Measurements from ENCODE around the gene MCAM. TPM values are rescaled to one million over a fixed set of nuclear protein-coding genes. Genes with fewer than 3 reads are reported as not detected.

Gene MCAM
- total and polyA plus RNA-seq, 2 of the 8 experiments (the other 6 are each of a cell fraction or from before 2014, with no cell fraction given): 22.4 to 32.2 TPM

GRCh38 chr11:119319700-119320239 is 2.8 kb upstream of the MCAM start:
- Histone ChIP-seq H4K8ac (ENCODE audit: extremely low read depth, insufficient read depth, low read length) (peak overlapping the region; percentile 88), H3K23ac (ENCODE audit: insufficient read length) (no peak overlapping the region), H3K4me2 (ENCODE audit: insufficient read depth in 1 of 2, low read depth in 2 of 2, low read length in 2 of 2) (peak overlapping the region; percentile 47 to 97), H3K56ac (replicated peaks; ENCODE audit: insufficient read length, low read depth, low read length) (no peak overlapping the region), H3K18ac (ENCODE audit: extremely low read depth, low read length) (peak overlapping the region; percentile 79; the same call in 1 of the 2 replicates), H2AFZ (ENCODE audit: low read length) (no peak overlapping the region), H3K9me3 (ENCODE audit: insufficient read depth in 2 of 2, low read depth in 1 of 2, low read length in 1 of 2) (no peaks in the 10 kb centered on the region), H3K27ac (ENCODE audit: low read depth, low read length) (no peak overlapping the region), H2AK5ac (ENCODE audit: low read depth, low read length) (peak overlapping the region; percentile 93; the same call in 1 of the 2 replicates), H2BK5ac (ENCODE audit: low read depth, low read length) (peak overlapping the region; percentile 91; the same call in 1 of the 2 replicates), H3K9ac (replicated peaks in 1 of 4; ENCODE audit: extremely low read depth in 1 of 4, low read depth in 3 of 4, low read length in 3 of 4) (no peak overlapping the region), H4K5ac (ENCODE audit: insufficient read length, low read depth, low read length) (no peak overlapping the region), H3K4ac (replicated peaks; ENCODE audit: insufficient read length, low read depth, low read length) (peak overlapping the region; percentile 45), H2BK20ac (ENCODE audit: low read length) (peak overlapping the region; percentile 96; the same call in 1 of the 2 replicates), H3K23me2 (ENCODE audit: low read depth, low read length) (peaks cover 33% of the 10 kb centered on the region), H3K36me3 (ENCODE audit: control insufficient read depth in 2 of 4, insufficient read depth in 4 of 4, low read length in 3 of 4) (no peaks in the 10 kb centered on the region), H3K79me2 (ENCODE audit: control insufficient read depth in 1 of 2, insufficient read depth in 2 of 2, low read length in 2 of 2) (no peaks in the 10 kb centered on the region), H4K20me1 (replicated peaks in 1 of 2; ENCODE audit: control insufficient read depth in 1 of 2, insufficient read depth in 2 of 2, low read length in 2 of 2) (peaks cover 2% of the 10 kb centered on the region in 2 experiments), H2BK12ac (ENCODE audit: low read depth, low read length) (peak overlapping the region; percentile 98; the same call in 1 of the 2 replicates), H3K4me1 (replicated peaks in 1 of 4; ENCODE audit: control insufficient read depth in 3 of 4, insufficient read depth in 4 of 4, low read length in 3 of 4) (peaks cover 11 to 53% (median 48%) of the 10 kb centered on the region in 4 experiments), H3K27me3 (replicated peaks in 1 of 4; ENCODE audit: control insufficient read depth in 3 of 4, extremely low read depth in 1 of 4, insufficient read depth in 3 of 4, low read length in 3 of 4) (peaks cover 5 to 40% (median 32%) of the 10 kb centered on the region in 4 experiments), H3K4me3 (ENCODE audit: extremely low read depth in 1 of 4, insufficient read depth in 2 of 4, low read depth in 3 of 4, low read length in 4 of 4) (peak overlapping the region in 1 of 4 experiments; percentile 68; a peak in 1 of 8 replicates), H2BK120ac (replicated peaks; ENCODE audit: low read depth, low read length) (peak overlapping the region; percentile 36), H3K79me1 (ENCODE audit: low read depth, low read length) (no peaks in the 10 kb centered on the region), H3K14ac (ENCODE audit: insufficient read length) (no peak overlapping the region), H2BK15ac (ENCODE audit: low read length) (peak overlapping the region; percentile 98), H4K91ac (replicated peaks; ENCODE audit: insufficient read length, low read length) (peak overlapping the region; percentile 94)
- ChIA-PET CTCF (ENCODE audit: partially characterized antibody) (interaction anchor here (1.6 to 16.8 kb wide), 6 partner anchors 10 to 61 kb away, joined by 4 to 415 read pairs (median 12); partner anchors contain the start of genes C1QTNF5, MFRP, RNF26 and USP2), POLR2A (ENCODE audit: partially characterized antibody) (interaction anchor here (1.0 to 5.4 kb wide), 5 partner anchors 12 to 224 kb away, joined by 3 to 44 read pairs (median 28); a partner anchor contains a TSS)
- 83% methylated on average over 4 of the region's 11 CpGs; no CpG with 5 or more reads in 1 of the 2 experiments for WGBS, 2 experiments (ENCODE audit: extremely low coverage in 1 of 2, insufficient coverage in 1 of 2, insufficient read length in 1 of 2, insufficient replicate concordance in 2 of 2, low coverage in 1 of 2, low lambda C conversion rate in 2 of 2, missing lambda C conversion rate in 1 of 2)
- DNase-seq (ENCODE audit: low read depth in 1 of 2, low spot score in 2 of 2): no peak
- FAIRE-seq: no peak
- TF ChIP-seq SP2 (IDR thresholded peaks at IDR 0.05; ENCODE audit: low read length) (no peak), TAF7 (optimal IDR thresholded peaks at IDR 0.05; ENCODE audit: borderline replicate concordance, low read depth, low read length) (no peak), BRCA1 (IDR thresholded peaks at IDR 0.05; ENCODE audit: low read depth, low read length) (no peak), MAX (IDR thresholded peaks at IDR 0.05) (peak; percentile 32; the same call in 1 of the 2 replicates), GABPA (IDR thresholded peaks at IDR 0.05; ENCODE audit: borderline replicate concordance, insufficient read depth, low read length) (no peak), CHD1 (IDR thresholded peaks at IDR 0.05; ENCODE audit: low read depth, low read length) (no peak), POU5F1 (IDR thresholded peaks at IDR 0.05; ENCODE audit: low read depth, low read length) (no peak), EGR1 (IDR thresholded peaks at IDR 0.05; ENCODE audit: borderline replicate concordance, low read depth, low read length) (no peak), SRF (IDR thresholded peaks at IDR 0.05; ENCODE audit: low read depth, low read length) (no peak), E2F6 (IDR thresholded peaks at IDR 0.05) (peak; percentile 62), KDM4A (IDR thresholded peaks at IDR 0.05; ENCODE audit: low read depth, low read length, severe bottlenecking) (no peak)
